ENCODE data around the gene CAPN5.

The CAPN5 gene

GRCh38 chr11:77147668-77148321 is 81.0 kb downstream of the CAPN5 start:
- peak overlapping the region; percentile 89 for H4K8ac ChIP-seq (ENCODE audit: low read depth, low read length)
- H2AFZ ChIP-seq (ENCODE audit: low read length), result peak overlapping the region; percentile 7
- no CpG with 5 or more reads among the region's 47 CpGs for WGBS, 2 donors (ENCODE audit: extremely low coverage in 2 of 2, insufficient read length in 2 of 2, insufficient replicate concordance in 1 of 2)
- peaks cover 0 to 50% (median 0%) of the 10 kb centered on the region in 3 experiments for H3K27me3 ChIP-seq (ENCODE audit: control insufficient read depth in 3 of 3, insufficient read depth in 3 of 3, low read depth in 1 of 3, low read length in 3 of 3)
- H3K9ac ChIP-seq (ENCODE audit: low read depth, low read length, poor library complexity), result peak overlapping the region; percentile 82
- H4K91ac ChIP-seq (ENCODE audit: low read depth, low read length, poor library complexity), result no peak overlapping the region
- H3K14ac ChIP-seq (ENCODE audit: low read length), result no peak overlapping the region
- no peak overlapping the region for H3K27ac ChIP-seq (replicated peaks; ENCODE audit: low read length)
- peaks cover 4 to 8% of the 10 kb centered on the region in 2 donors for H3K4me1 ChIP-seq (ENCODE audit: control insufficient read depth in 2 of 2, insufficient read depth in 1 of 2, low read depth in 1 of 2, low read length in 2 of 2)
- H3K4me2 ChIP-seq (ENCODE audit: insufficient read depth, low read length, poor library complexity, severe bottlenecking), result peak overlapping the region; percentile 54
- no peaks in the 10 kb centered on the region for H3K79me1 ChIP-seq (ENCODE audit: low read depth, low read length)
- no peak overlapping the region for H2BK120ac ChIP-seq (ENCODE audit: low read depth, low read length)
- H2AK5ac ChIP-seq (ENCODE audit: low read depth, low read length), result peak overlapping the region; percentile 73
- H3K4ac ChIP-seq (ENCODE audit: low read length), result peak overlapping the region; percentile 38
- peak overlapping the region; percentile 94 for H3K18ac ChIP-seq (ENCODE audit: low read length)
- H2BK15ac ChIP-seq (ENCODE audit: low read length), result peak overlapping the region; percentile 63
- H3K4me3 ChIP-seq (ENCODE audit: low read length in 2 of 2), result peak overlapping the region in 1 of 2 donors; percentile 71
- peak overlapping the region; percentile 25 for H3K23ac ChIP-seq (ENCODE audit: low read depth, low read length, poor library complexity)
- no peaks in the 10 kb centered on the region for H3K36me3 ChIP-seq (replicated peaks in 1 of 2; ENCODE audit: control insufficient read depth in 2 of 2, insufficient read depth in 2 of 2, low read length in 2 of 2)
- no peak for DNase-seq (ENCODE audit: low spot score)
- H2BK12ac ChIP-seq (ENCODE audit: low read length), result peak overlapping the region; percentile 24
- no peaks in the 10 kb centered on the region for H3K9me3 ChIP-seq (replicated peaks in 1 of 2; ENCODE audit: control insufficient read depth in 2 of 2, insufficient read depth in 1 of 2, low read depth in 1 of 2, low read length in 2 of 2)
- no peak overlapping the region for H2BK5ac ChIP-seq (ENCODE audit: low read length)

GRCh38 chr11:77148963-77149715 is 82.4 kb downstream of the CAPN5 start:
- Histone ChIP-seq H2BK15ac (ENCODE audit: low read length) (peak overlapping the region; percentile 91), H3K36me3 (replicated peaks in 1 of 2; ENCODE audit: control insufficient read depth in 2 of 2, insufficient read depth in 2 of 2, low read length in 2 of 2) (peaks cover 0 to 1% of the 10 kb centered on the region in 2 donors), H3K79me1 (ENCODE audit: low read depth, low read length) (no peaks in the 10 kb centered on the region), H3K18ac (ENCODE audit: low read length) (peak overlapping the region; percentile 79), H3K4ac (ENCODE audit: low read length) (no peak overlapping the region), H2BK12ac (ENCODE audit: low read length) (peak overlapping the region; percentile 92), H2BK5ac (ENCODE audit: low read length) (peak overlapping the region; percentile 93), H2BK120ac (ENCODE audit: low read depth, low read length) (peak overlapping the region; percentile 38), H2AFZ (ENCODE audit: low read length) (no peak overlapping the region), H3K4me3 (ENCODE audit: low read length in 2 of 2) (no peak overlapping the region), H3K4me2 (ENCODE audit: insufficient read depth, low read length, poor library complexity, severe bottlenecking) (no peak overlapping the region), H3K27ac (replicated peaks; ENCODE audit: low read length) (no peak overlapping the region), H3K9me3 (replicated peaks in 1 of 2; ENCODE audit: control insufficient read depth in 2 of 2, insufficient read depth in 1 of 2, low read depth in 1 of 2, low read length in 2 of 2) (no peaks in the 10 kb centered on the region), H3K4me1 (ENCODE audit: control insufficient read depth in 2 of 2, insufficient read depth in 1 of 2, low read depth in 1 of 2, low read length in 2 of 2) (peaks cover 4 to 8% of the 10 kb centered on the region in 2 donors), H4K8ac (ENCODE audit: low read depth, low read length) (no peak overlapping the region), H3K23ac (ENCODE audit: low read depth, low read length, poor library complexity) (no peak overlapping the region), H3K9ac (ENCODE audit: low read depth, low read length, poor library complexity) (peak overlapping the region; percentile 30), H3K27me3 (ENCODE audit: control insufficient read depth in 3 of 3, insufficient read depth in 3 of 3, low read depth in 1 of 3, low read length in 3 of 3) (peaks cover 0 to 42% (median 0%) of the 10 kb centered on the region in 3 experiments), H2AK5ac (ENCODE audit: low read depth, low read length) (peak overlapping the region; percentile 48), H3K14ac (ENCODE audit: low read length) (no peak overlapping the region), H4K91ac (ENCODE audit: low read depth, low read length, poor library complexity) (no peak overlapping the region)
- WGBS, 2 donors (ENCODE audit: extremely low coverage in 2 of 2, insufficient read length in 2 of 2, insufficient replicate concordance in 1 of 2), result no CpG with 5 or more reads among the region's 8 CpGs
- DNase-seq (ENCODE audit: low spot score), result no peak

- H3K4me1 ChIP-seq (ENCODE audit: control insufficient read depth in 2 of 2, insufficient read depth in 1 of 2, low read depth in 1 of 2, low read length in 2 of 2), result peaks cover 4 to 9% of the 10 kb centered on the region in 2 donors
- peak overlapping the region; percentile 66 for H2AK5ac ChIP-seq (ENCODE audit: low read depth, low read length)
- H2BK5ac ChIP-seq (ENCODE audit: low read length), result peak overlapping the region; percentile 93
- H3K27me3 ChIP-seq (ENCODE audit: control insufficient read depth in 3 of 3, insufficient read depth in 3 of 3, low read depth in 1 of 3, low read length in 3 of 3), result peaks cover 0 to 36% (median 0%) of the 10 kb centered on the region in 3 experiments
- no peak overlapping the region for H4K8ac ChIP-seq (ENCODE audit: low read depth, low read length)
- WGBS, 2 donors (ENCODE audit: extremely low coverage in 2 of 2, insufficient read length in 2 of 2, insufficient replicate concordance in 1 of 2), result no CpG with 5 or more reads among the region's 12 CpGs
- no peak for DNase-seq (ENCODE audit: low spot score)
- H3K79me1 ChIP-seq (ENCODE audit: low read depth, low read length), result no peaks in the 10 kb centered on the region
- peaks cover 0 to 1% of the 10 kb centered on the region in 2 donors for H3K36me3 ChIP-seq (replicated peaks in 1 of 2; ENCODE audit: control insufficient read depth in 2 of 2, insufficient read depth in 2 of 2, low read length in 2 of 2)
- H3K9ac ChIP-seq (ENCODE audit: low read depth, low read length, poor library complexity), result no peak overlapping the region
- H3K18ac ChIP-seq (ENCODE audit: low read length), result peak overlapping the region; percentile 79
- no peaks in the 10 kb centered on the region for H3K9me3 ChIP-seq (replicated peaks in 1 of 2; ENCODE audit: control insufficient read depth in 2 of 2, insufficient read depth in 1 of 2, low read depth in 1 of 2, low read length in 2 of 2)
- H4K91ac ChIP-seq (ENCODE audit: low read depth, low read length, poor library complexity), result no peak overlapping the region
- no peak overlapping the region for H3K23ac ChIP-seq (ENCODE audit: low read depth, low read length, poor library complexity)
- no peak overlapping the region for H3K14ac ChIP-seq (ENCODE audit: low read length)
- no peak overlapping the region for H2BK12ac ChIP-seq (ENCODE audit: low read length)
- peak overlapping the region; percentile 91 for H2BK15ac ChIP-seq (ENCODE audit: low read length)
- H2AFZ ChIP-seq (ENCODE audit: low read length), result peak overlapping the region; percentile 26
- H3K27ac ChIP-seq (replicated peaks; ENCODE audit: low read length), result no peak overlapping the region
- H3K4me3 ChIP-seq (ENCODE audit: low read length in 2 of 2), result no peak overlapping the region
- no peak overlapping the region for H3K4ac ChIP-seq (ENCODE audit: low read length)
- H3K4me2 ChIP-seq (ENCODE audit: insufficient read depth, low read length, poor library complexity, severe bottlenecking), result no peak overlapping the region
- H2BK120ac ChIP-seq (ENCODE audit: low read depth, low read length), result peak overlapping the region; percentile 38
Measured at GRCh38 chr11:77149716-77150392, 83.1 kb downstream of the CAPN5 start.

Measured in neuronal stem cell (in vitro differentiated cells).